GM12878 (cell line): ENCODE measurements around the gene NUP214. TPM values are rescaled to one million over a fixed set of nuclear protein-coding genes. Genes with fewer than 3 reads are reported as not detected.

Experiments used
- ATAC-seq: fragments of 200-7000 bp; cut with Tn5 transposase; 3 replicates; pipeline ENCODE4 v1.9.1; 2020; ENCODE audit warnings: mild to moderate bottlenecking, moderate library complexity
- BruUV-seq: library from RNA; stranded (reverse); fragments of 400-500 nt; replicated peaks from 2 replicates; lab custom pipeline; 2021; lab: Mats Ljungman, UMichigan
- CTCF ChIA-PET: fragments of 300-600 bp; sonication (Branson Sonifier 250); formaldehyde crosslinking; extraction: SDS; loops from one replicate; lab custom pipeline; 2021; ENCODE audit warnings: inconsistent platforms; lab: Yijun Ruan, JAX
- POLR2A ChIA-PET: fragments of 350-600 bp; formaldehyde crosslinking; extraction: SDS; loops from one replicate; lab custom pipeline; 2021; ENCODE audit warnings: inconsistent platforms; lab: Charles Lee
- RAD21 ChIA-PET: fragments of 300-600 bp; sonication (Branson Sonifier 250); formaldehyde crosslinking; loops from one replicate; lab custom pipeline; 2023; ENCODE audit warnings: antibody characterized with exemption; ENCODE audit not compliant: unreplicated experiment; lab: Charles Lee
- SMC1A ChIA-PET: fragments of 300-600 bp; sonication (Branson Sonifier 250); formaldehyde crosslinking; loops from one replicate; lab custom pipeline; 2023; ENCODE audit not compliant: unreplicated experiment, uncharacterized antibody; lab: Charles Lee
- DNase-seq: peaks from one replicate; pipeline ENCODE4 v3.0.0-alpha.2; 2011; ENCODE audit warnings: low read depth, low spot score
- FAIRE-seq: peaks from 3 replicates; lab custom pipeline; 2011; peaks lifted over from hg19 to GRCh38; lab: Jason Lieb, UNC
- H2AFZ ChIP-seq: 2 replicates; pipeline ENCODE4 v1.6.0; 2011; ENCODE audit warnings: low read depth, low read length, control low read depth; ENCODE audit not compliant: control insufficient read depth
- H3K27ac ChIP-seq: 2 replicates; pipeline ENCODE4 v1.5.1; 2011; ENCODE audit warnings: control low read depth; ENCODE audit not compliant: control insufficient read depth, insufficient read depth
- H3K27me3 ChIP-seq, 2 experiments: replicated peaks in 1 of 2; 2 replicates each; pipeline versions ENCODE4 v1.6.0 to v1.6.1; 2011; ENCODE audit warnings: low read length in 1 of 2; ENCODE audit not compliant: control insufficient read depth in 2 of 2, insufficient read depth in 2 of 2
- H3K36me3 ChIP-seq, 2 experiments: 2 replicates each; pipeline ENCODE4 v1.5.1; 2011; ENCODE audit warnings: low read length in 1 of 2; ENCODE audit not compliant: control insufficient read depth in 2 of 2, insufficient read depth in 2 of 2
- H3K4me1 ChIP-seq: 2 replicates; pipeline ENCODE4 v1.6.1; 2011; ENCODE audit warnings: mild to moderate bottlenecking, low read length, moderate library complexity, mixed read lengths; ENCODE audit not compliant: control insufficient read depth, insufficient read depth
- H3K4me2 ChIP-seq: 2 replicates; pipeline ENCODE4 v1.6.0; 2011; ENCODE audit warnings: control low read depth; ENCODE audit not compliant: control insufficient read depth, insufficient read depth
- H3K4me3 ChIP-seq: fragments of 200-600 bp; sonication (generic); 2 replicates; pipeline ENCODE4 v1.5.1; 2016
- H3K79me2 ChIP-seq: 2 replicates; pipeline ENCODE4 v1.6.0; 2011; ENCODE audit warnings: low read length; ENCODE audit not compliant: control insufficient read depth, insufficient read depth
- H3K9ac ChIP-seq: 2 replicates; pipeline ENCODE4 v1.8.0; 2011; ENCODE audit warnings: low read length, control low read depth, mixed read lengths; ENCODE audit not compliant: control insufficient read depth, insufficient read depth
- H3K9me3 ChIP-seq: replicated peaks from 3 replicates; pipeline ENCODE4 v1.5.1; 2011; ENCODE audit warnings: mild to moderate bottlenecking, low read length; ENCODE audit not compliant: control insufficient read depth, insufficient read depth
- H4K20me1 ChIP-seq: 2 replicates; pipeline ENCODE4 v1.6.0; 2011; ENCODE audit not compliant: control insufficient read depth, insufficient read depth
- MTA3 ChIP-seq: IDR thresholded peaks from 2 replicates; pipeline ENCODE4 v1.6.1; 2012; ENCODE audit warnings: low read length, inconsistent platforms, borderline replicate concordance
- NR2C1 ChIP-seq: fragments of 450-650 bp; IDR thresholded peaks from 2 replicates; pipeline ENCODE4 v1.6.1; 2017; ENCODE audit warnings: antibody characterized with exemption, mild to moderate bottlenecking, moderate library complexity
- NRF1 ChIP-seq: conservative IDR thresholded peaks from 2 replicates; pipeline ENCODE4 v1.6.1; 2011; ENCODE audit warnings: mild to moderate bottlenecking, low read depth, low read length, improper control_type of control experiment
- POLR2A ChIP-seq: IDR thresholded peaks from 2 replicates; pipeline ENCODE4 v1.6.1; 2011; ENCODE audit warnings: low read depth, mild to moderate bottlenecking, low read length
- POLR2AphosphoS5 ChIP-seq: IDR thresholded peaks from 2 replicates; pipeline ENCODE4 v1.6.1; 2011; ENCODE audit warnings: mild to moderate bottlenecking, low read length, inconsistent platforms
- SMARCA5 ChIP-seq: fragments of 450-650 bp; IDR thresholded peaks from 2 replicates; pipeline ENCODE4 v1.6.1; 2017; ENCODE audit warnings: mild to moderate bottlenecking
- SRF ChIP-seq, 2 experiments: IDR thresholded peaks; 2 replicates each; pipeline ENCODE4 v1.6.1; 2011; ENCODE audit warnings: low read depth in 2 of 2, low read length in 2 of 2, mild to moderate bottlenecking in 1 of 2, moderate library complexity in 1 of 2
- SUPT20H ChIP-seq: IDR thresholded peaks from 2 replicates; pipeline ENCODE4 v1.6.1; 2011; ENCODE audit warnings: low read depth, mild to moderate bottlenecking, low read length, moderate library complexity, borderline replicate concordance; ENCODE audit not compliant: control insufficient read depth
- WGBS: methylation state at CpG from one replicate; pipeline ENCODE4 v1.1.6; 2016; ENCODE audit warnings: low lambda C conversion rate; ENCODE audit not compliant: insufficient replicate concordance, insufficient coverage; ENCODE audit errors: missing lambda C conversion rate; 5-methylcytosine and 5-hydroxymethylcytosine counted together
- in situ Hi-C: fragments of 300-500 bp; cut with MboI; formaldehyde crosslinking; loops from 9 replicates; pipeline ENCODE4 v1.14.3; 2018; ENCODE audit warnings: mixed read lengths
- intact Hi-C: fragments of 100-400 bp; cut with micrococcal nuclease; formaldehyde crosslinking; loops from one replicate; pipeline ENCODE4 v1.14.2; 2022; ENCODE audit not compliant: unreplicated experiment
- polyA plus RNA-seq, 11 experiments: library from polyadenylated mRNA; depleted of rRNA in 4 of 11; unstranded in 6 of 11; stranded (reverse) in 5 of 11; fragments of >200 nt; fragmentation: Nextera tagmentation in 4 of 11; fragmentation: Illumina TruSeq in 1 of 11; extraction: Ambion mirVana in 4 of 11; extraction: Trizol in 1 of 11; gene quantifications; 1 replicate in 1 of 11; 2 replicates in 10 of 11; pipeline versions ENCODE4 v1.2.1 to v1.2.3, GENCODE V29; 2011 to 2016; ENCODE audit warnings: inconsistent platforms in 2 of 11, missing spikeins in 2 of 11, low read depth in 1 of 11
- total RNA-seq, 4 experiments: library from RNA; depleted of rRNA in 3 of 4; stranded (reverse); fragments of >200 nt in 3 of 4; fragmentation: Illumina TruSeq in 1 of 4; extraction: Trizol in 1 of 4; gene quantifications; 2 replicates each; pipeline versions ENCODE4 v1.2.1 to v1.2.3, GENCODE V29; 2013 to 2021
- TF ChIP-seq, protein P1 (sequence below): fragments of 450-650 bp; IDR thresholded peaks from 2 replicates; pipeline ENCODE4 v1.6.1; 2016; ENCODE audit warnings: mild to moderate bottlenecking, moderate library complexity, borderline replicate concordance
- TF ChIP-seq, protein P2 (sequence below): fragments of 450-650 bp; IDR thresholded peaks from 2 replicates; pipeline ENCODE4 v1.6.1; 2017; ENCODE audit warnings: mild to moderate bottlenecking, low read depth, inconsistent platforms; ENCODE audit not compliant: poor library complexity, severe bottlenecking
- TF ChIP-seq, protein P3 (sequence below): fragments of 450-650 bp; IDR thresholded peaks from 2 replicates; pipeline ENCODE4 v1.6.1; 2017; ENCODE audit warnings: mild to moderate bottlenecking, moderate library complexity

Gene NUP214
- total and polyA plus RNA-seq, 10 of the 15 experiments (the other 5 are each of a cell fraction or from before 2014, with no cell fraction given) = 11.7 to 53.8 (median 17.6) TPM

DNA sequence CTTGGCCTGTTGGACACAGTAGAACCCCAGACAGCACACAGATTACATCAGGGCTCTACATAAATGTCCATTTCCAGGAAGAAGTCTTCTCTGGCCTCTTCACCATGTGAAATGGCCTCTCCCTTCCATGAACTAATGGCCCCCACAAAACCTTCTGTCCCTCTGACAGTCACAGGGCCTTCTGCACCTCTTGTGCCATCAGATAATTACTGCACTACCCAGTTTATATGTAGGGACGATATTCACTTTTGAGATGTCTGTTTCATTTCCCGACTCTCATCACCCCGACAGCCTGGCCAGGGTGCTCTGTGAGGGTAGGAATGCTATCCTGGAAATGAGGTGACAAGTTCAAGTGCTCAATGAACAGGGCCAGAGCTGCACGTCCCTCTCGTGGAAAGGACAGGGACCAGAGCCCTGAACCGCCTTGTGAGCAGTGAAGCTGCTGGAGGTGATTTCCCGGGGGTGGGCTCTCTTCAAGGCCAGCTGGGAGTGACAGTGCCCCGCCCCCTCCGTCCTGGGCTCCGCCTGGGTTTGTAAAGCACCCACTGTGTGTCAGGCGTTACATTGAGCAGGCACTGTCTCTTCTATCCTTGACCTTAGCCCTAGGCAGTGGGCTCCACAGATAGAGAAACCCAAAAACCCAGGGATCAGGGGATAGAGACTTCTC lies 153.9 kb downstream of the NUP214 start:
- in situ Hi-C loops = no loop called here
- no peak for DNase-seq
- 0 out of 2 replicates have a peak, but pooled peaks cover 3% of the 10 kb centered on the region for H3K4me1 ChIP-seq
- no peak for TF ChIP-seq POLR2AphosphoS5
- TF ChIP-seq, protein P1, sequence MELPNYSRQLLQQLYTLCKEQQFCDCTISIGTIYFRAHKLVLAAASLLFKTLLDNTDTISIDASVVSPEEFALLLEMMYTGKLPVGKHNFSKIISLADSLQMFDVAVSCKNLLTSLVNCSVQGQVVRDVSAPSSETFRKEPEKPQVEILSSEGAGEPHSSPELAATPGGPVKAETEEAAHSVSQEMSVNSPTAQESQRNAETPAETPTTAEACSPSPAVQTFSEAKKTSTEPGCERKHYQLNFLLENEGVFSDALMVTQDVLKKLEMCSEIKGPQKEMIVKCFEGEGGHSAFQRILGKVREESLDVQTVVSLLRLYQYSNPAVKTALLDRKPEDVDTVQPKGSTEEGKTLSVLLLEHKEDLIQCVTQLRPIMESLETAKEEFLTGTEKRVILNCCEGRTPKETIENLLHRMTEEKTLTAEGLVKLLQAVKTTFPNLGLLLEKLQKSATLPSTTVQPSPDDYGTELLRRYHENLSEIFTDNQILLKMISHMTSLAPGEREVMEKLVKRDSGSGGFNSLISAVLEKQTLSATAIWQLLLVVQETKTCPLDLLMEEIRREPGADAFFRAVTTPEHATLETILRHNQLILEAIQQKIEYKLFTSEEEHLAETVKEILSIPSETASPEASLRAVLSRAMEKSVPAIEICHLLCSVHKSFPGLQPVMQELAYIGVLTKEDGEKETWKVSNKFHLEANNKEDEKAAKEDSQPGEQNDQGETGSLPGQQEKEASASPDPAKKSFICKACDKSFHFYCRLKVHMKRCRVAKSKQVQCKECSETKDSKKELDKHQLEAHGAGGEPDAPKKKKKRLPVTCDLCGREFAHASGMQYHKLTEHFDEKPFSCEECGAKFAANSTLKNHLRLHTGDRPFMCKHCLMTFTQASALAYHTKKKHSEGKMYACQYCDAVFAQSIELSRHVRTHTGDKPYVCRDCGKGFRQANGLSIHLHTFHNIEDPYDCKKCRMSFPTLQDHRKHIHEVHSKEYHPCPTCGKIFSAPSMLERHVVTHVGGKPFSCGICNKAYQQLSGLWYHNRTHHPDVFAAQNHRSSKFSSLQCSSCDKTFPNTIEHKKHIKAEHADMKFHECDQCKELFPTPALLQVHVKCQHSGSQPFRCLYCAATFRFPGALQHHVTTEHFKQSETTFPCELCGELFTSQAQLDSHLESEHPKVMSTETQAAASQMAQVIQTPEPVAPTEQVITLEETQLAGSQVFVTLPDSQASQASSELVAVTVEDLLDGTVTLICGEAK = no peak
- no peak for TF ChIP-seq MTA3
- TF ChIP-seq SRF (IDR thresholded peaks at IDR 0.05; ENCODE audit: low read depth in 2 of 2, low read length in 2 of 2) = no peak
- no peak for TF ChIP-seq POLR2A
- TF ChIP-seq, protein P2, sequence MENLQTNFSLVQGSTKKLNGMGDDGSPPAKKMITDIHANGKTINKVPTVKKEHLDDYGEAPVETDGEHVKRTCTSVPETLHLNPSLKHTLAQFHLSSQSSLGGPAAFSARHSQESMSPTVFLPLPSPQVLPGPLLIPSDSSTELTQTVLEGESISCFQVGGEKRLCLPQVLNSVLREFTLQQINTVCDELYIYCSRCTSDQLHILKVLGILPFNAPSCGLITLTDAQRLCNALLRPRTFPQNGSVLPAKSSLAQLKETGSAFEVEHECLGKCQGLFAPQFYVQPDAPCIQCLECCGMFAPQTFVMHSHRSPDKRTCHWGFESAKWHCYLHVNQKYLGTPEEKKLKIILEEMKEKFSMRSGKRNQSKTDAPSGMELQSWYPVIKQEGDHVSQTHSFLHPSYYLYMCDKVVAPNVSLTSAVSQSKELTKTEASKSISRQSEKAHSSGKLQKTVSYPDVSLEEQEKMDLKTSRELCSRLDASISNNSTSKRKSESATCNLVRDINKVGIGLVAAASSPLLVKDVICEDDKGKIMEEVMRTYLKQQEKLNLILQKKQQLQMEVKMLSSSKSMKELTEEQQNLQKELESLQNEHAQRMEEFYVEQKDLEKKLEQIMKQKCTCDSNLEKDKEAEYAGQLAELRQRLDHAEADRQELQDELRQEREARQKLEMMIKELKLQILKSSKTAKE = no peak
- TF ChIP-seq, protein P3, sequence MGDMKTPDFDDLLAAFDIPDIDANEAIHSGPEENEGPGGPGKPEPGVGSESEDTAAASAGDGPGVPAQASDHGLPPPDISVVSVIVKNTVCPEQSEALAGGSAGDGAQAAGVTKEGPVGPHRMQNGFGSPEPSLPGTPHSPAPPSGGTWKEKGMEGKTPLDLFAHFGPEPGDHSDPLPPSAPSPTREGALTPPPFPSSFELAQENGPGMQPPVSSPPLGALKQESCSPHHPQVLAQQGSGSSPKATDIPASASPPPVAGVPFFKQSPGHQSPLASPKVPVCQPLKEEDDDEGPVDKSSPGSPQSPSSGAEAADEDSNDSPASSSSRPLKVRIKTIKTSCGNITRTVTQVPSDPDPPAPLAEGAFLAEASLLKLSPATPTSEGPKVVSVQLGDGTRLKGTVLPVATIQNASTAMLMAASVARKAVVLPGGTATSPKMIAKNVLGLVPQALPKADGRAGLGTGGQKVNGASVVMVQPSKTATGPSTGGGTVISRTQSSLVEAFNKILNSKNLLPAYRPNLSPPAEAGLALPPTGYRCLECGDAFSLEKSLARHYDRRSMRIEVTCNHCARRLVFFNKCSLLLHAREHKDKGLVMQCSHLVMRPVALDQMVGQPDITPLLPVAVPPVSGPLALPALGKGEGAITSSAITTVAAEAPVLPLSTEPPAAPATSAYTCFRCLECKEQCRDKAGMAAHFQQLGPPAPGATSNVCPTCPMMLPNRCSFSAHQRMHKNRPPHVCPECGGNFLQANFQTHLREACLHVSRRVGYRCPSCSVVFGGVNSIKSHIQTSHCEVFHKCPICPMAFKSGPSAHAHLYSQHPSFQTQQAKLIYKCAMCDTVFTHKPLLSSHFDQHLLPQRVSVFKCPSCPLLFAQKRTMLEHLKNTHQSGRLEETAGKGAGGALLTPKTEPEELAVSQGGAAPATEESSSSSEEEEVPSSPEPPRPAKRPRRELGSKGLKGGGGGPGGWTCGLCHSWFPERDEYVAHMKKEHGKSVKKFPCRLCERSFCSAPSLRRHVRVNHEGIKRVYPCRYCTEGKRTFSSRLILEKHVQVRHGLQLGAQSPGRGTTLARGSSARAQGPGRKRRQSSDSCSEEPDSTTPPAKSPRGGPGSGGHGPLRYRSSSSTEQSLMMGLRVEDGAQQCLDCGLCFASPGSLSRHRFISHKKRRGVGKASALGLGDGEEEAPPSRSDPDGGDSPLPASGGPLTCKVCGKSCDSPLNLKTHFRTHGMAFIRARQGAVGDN = no peak
- no peak for TF ChIP-seq SUPT20H
- TF ChIP-seq NR2C1 = no peak
- TF ChIP-seq SMARCA5 = no peak
- TF ChIP-seq NRF1 = no peak
- TF ChIP-seq, all 136 proteins: peak for 0
- H3K79me2 ChIP-seq = peaks cover 29% of the 10 kb centered on the region
- RAD21 ChIA-PET = interaction anchor here (0.5 to 1.6 kb wide), 3 partner anchors 11 to 99 kb away, joined by 3 to 5 read pairs (median 5); no protein-coding TSS in a partner anchor
- POLR2A ChIA-PET = interaction anchor here (0.5 to 1.1 kb wide), 3 partner anchors 10 to 37 kb away, joined by 3 read pairs; partner anchors contain the start of gene PLPP7
- H3K9ac ChIP-seq = no peak overlapping the region
- WGBS = 34% methylated on average over 11 of the region's 11 CpGs
- peaks cover 5 to 6% of the 10 kb centered on the region in 2 experiments; a peak in 3 of 4 replicates for H3K27me3 ChIP-seq
- no peaks in the 10 kb centered on the region for H4K20me1 ChIP-seq
- no peak overlapping the region for H3K4me2 ChIP-seq
- no TSS peak for BruUV-seq
- ATAC-seq (no peak), FAIRE-seq (no peak)
- CTCF ChIA-PET = interaction anchor here (0.5 to 2.4 kb wide), 4 partner anchors 23 to 100 kb away, joined by 4 to 10 read pairs (median 8); no protein-coding TSS in a partner anchor
- H3K4me3 ChIP-seq = no peak overlapping the region
- no peaks in the 10 kb centered on the region for H3K9me3 ChIP-seq
- intact Hi-C loops = no loop called here
- SMC1A ChIA-PET = interaction anchor here (1.5 kb wide), 1 partner anchor 16 kb away, joined by 3 read pairs; no protein-coding TSS in a partner anchor
- no peaks in the 10 kb centered on the region for H3K36me3 ChIP-seq
- H2AFZ ChIP-seq = no peak overlapping the region
- no peak overlapping the region for H3K27ac ChIP-seq
